Keratinocyte (primary cell): ENCODE measurements around the gene OSGEP. TPM values are rescaled to one million over a fixed set of nuclear protein-coding genes. Genes with fewer than 3 reads are reported as not detected.
A peak's percentile ranks its signal among the peaks of the same experiment; 100 is the strongest.

Experiments
- DNase-seq: peaks from one replicate; pipeline ENCODE4 v3.0.0-alpha.2; 2011; ENCODE audit warnings: low read depth, missing footprints, low spot score
- FAIRE-seq: peaks from 2 replicates; lab custom pipeline; 2011; peaks lifted over from hg19 to GRCh38; lab: Jason Lieb, UNC
- H2AFZ ChIP-seq: 2 replicates; pipeline ENCODE4 v1.6.0; 2012; ENCODE audit warnings: low read length, control low read depth, inconsistent platforms; ENCODE audit not compliant: control insufficient read depth
- H3K27ac ChIP-seq: 2 replicates; pipeline ENCODE4 v1.5.1; 2011; ENCODE audit warnings: low read length; ENCODE audit not compliant: control insufficient read depth, insufficient read depth
- H3K27me3 ChIP-seq: 3 replicates; pipeline ENCODE4 v1.6.0; 2011; ENCODE audit warnings: low read length; ENCODE audit not compliant: control insufficient read depth, insufficient read depth; ENCODE audit errors: extremely low read depth
- H3K36me3 ChIP-seq, 2 experiments: 2 replicates in 1 of 2; 3 replicates in 1 of 2; pipeline ENCODE4 v1.5.1; 2011; ENCODE audit warnings: low read length in 2 of 2, mild to moderate bottlenecking in 1 of 2; ENCODE audit not compliant: control insufficient read depth in 2 of 2, insufficient read depth in 2 of 2; ENCODE audit errors: extremely low read depth in 1 of 2
- H3K4me1 ChIP-seq: 3 replicates; pipeline ENCODE4 v1.5.1; 2011; ENCODE audit warnings: low read length; ENCODE audit not compliant: control insufficient read depth, insufficient read depth; ENCODE audit errors: extremely low read depth
- H3K4me2 ChIP-seq: 3 replicates; pipeline ENCODE4 v1.6.0; 2011; ENCODE audit warnings: low read depth, low read length; ENCODE audit not compliant: control insufficient read depth, insufficient read depth; ENCODE audit errors: extremely low read depth
- H3K4me3 ChIP-seq, 3 experiments: fragments of 200-600 bp in 1 of 3; sonication (generic) in 1 of 3; 2 replicates in 2 of 3; 3 replicates in 1 of 3; pipeline ENCODE4 v1.5.1; 2011 to 2016; ENCODE audit warnings: low read length in 3 of 3, mild to moderate bottlenecking in 3 of 3, control low read depth in 2 of 3, inconsistent platforms in 1 of 3, low read depth in 1 of 3, mixed read lengths in 1 of 3, mixed run types in 1 of 3, moderate library complexity in 1 of 3; ENCODE audit not compliant: control insufficient read depth in 2 of 3, insufficient read depth in 2 of 3; ENCODE audit errors: extremely low read depth in 1 of 3
- H3K79me2 ChIP-seq: 2 replicates; pipeline ENCODE4 v1.6.0; 2012; ENCODE audit warnings: low read length; ENCODE audit not compliant: control insufficient read depth, insufficient read depth
- H3K9ac ChIP-seq: 3 replicates; pipeline ENCODE4 v1.6.0; 2011; ENCODE audit warnings: low read length; ENCODE audit not compliant: control insufficient read depth, insufficient read depth; ENCODE audit errors: extremely low read depth
- H3K9me1 ChIP-seq: 3 replicates; pipeline ENCODE4 v1.6.0; 2011; ENCODE audit warnings: low read length; ENCODE audit not compliant: control insufficient read depth, insufficient read depth; ENCODE audit errors: extremely low read depth
- H3K9me3 ChIP-seq: 2 replicates; pipeline ENCODE4 v1.5.1; 2012; ENCODE audit warnings: low read depth, low read length; ENCODE audit not compliant: control insufficient read depth
- H4K20me1 ChIP-seq: 3 replicates; pipeline ENCODE4 v1.6.0; 2011; ENCODE audit warnings: low read length; ENCODE audit not compliant: control insufficient read depth, insufficient read depth; ENCODE audit errors: extremely low read depth
- CTCF ChIP-seq, 3 experiments: IDR thresholded peaks in 1 of 3; conservative IDR thresholded peaks in 1 of 3; optimal IDR thresholded peaks in 1 of 3; 2 replicates in 2 of 3; 3 replicates in 1 of 3; pipeline versions ENCODE3 to v1.5.1; 2011; ENCODE audit warnings: low read length in 3 of 3, mild to moderate bottlenecking in 3 of 3, moderate library complexity in 2 of 3, control low read depth in 1 of 3, inconsistent platforms in 1 of 3; ENCODE audit not compliant: insufficient read depth in 2 of 3; ENCODE audit errors: extremely low read depth in 1 of 3
- EZH2 ChIP-seq: IDR thresholded peaks from one replicate; pipeline ENCODE4 v1.6.1; 2012; ENCODE audit warnings: inconsistent platforms, mild to moderate bottlenecking, low read length, moderate library complexity
- dilution Hi-C: fragments of 300-500 bp; cut with MboI; formaldehyde crosslinking; loops from one replicate; pipeline ENCODE4 v1.7.0; 2020; ENCODE audit warnings: low sequenced_read_pairs; ENCODE audit not compliant: extremely low pct_ligation_motif_present
- polyA plus RNA-seq, 5 experiments: library from polyadenylated mRNA; depleted of rRNA in 3 of 5; stranded (reverse) in 3 of 5; stranded (forward) in 1 of 5; unstranded in 1 of 5; fragments of >200 nt; gene quantifications; 1 replicate in 1 of 5; 2 replicates in 3 of 5; 3 replicates in 1 of 5; pipeline versions ENCODE4 v1.2.1 to v1.2.3, GENCODE V29; 2011 to 2012; ENCODE audit warnings: missing spikeins in 2 of 5, low read depth in 1 of 5, low replicate concordance in 1 of 5

The OSGEP gene
- polyA plus RNA-seq, 1 donor (not counting 4 experiments of a cell fraction or from before 2014, with no cell fraction given): 34.5 TPM

- Histone ChIP-seq H3K4me3 (no peak overlapping the region), H3K9me1 (peaks cover 4% of the 10 kb centered on the region), H3K27ac (no peak overlapping the region), H2AFZ (no peak overlapping the region), H3K4me1 (peaks cover 33% of the 10 kb centered on the region), H4K20me1 (peaks cover 11% of the 10 kb centered on the region), H3K36me3 (peaks cover 30 to 58% of the 10 kb centered on the region in 2 experiments), H3K9ac (no peak overlapping the region), H3K27me3 (no peaks in the 10 kb centered on the region), H3K9me3 (no peaks in the 10 kb centered on the region), H3K79me2 (peaks cover 50% of the 10 kb centered on the region), H3K4me2 (no peak overlapping the region)
- no peak for DNase-seq
- TF ChIP-seq CTCF (optimal IDR thresholded peaks at IDR 0.05 in 1 of 3, IDR thresholded peaks at IDR 0.05 in 1 of 3, conservative IDR thresholded peaks at IDR 0.05 in 1 of 3; ENCODE audit: extremely low read depth in 1 of 3, insufficient read depth in 2 of 3, low read length in 3 of 3) (no peak), EZH2 (no peak)
- FAIRE-seq: no peak
- dilution Hi-C loops: no loop called here
Observed at GRCh38 chr14:20472536-20473169, 18.0 kb upstream of the OSGEP start.

- Histone ChIP-seq H3K4me3 (peak overlapping the region; percentile 79 to 93 (median 87)), H3K27me3 (no peaks in the 10 kb centered on the region), H2AFZ (peak overlapping the region; percentile 66), H4K20me1 (peaks cover 7% of the 10 kb centered on the region), H3K9me3 (no peaks in the 10 kb centered on the region), H3K27ac (peak overlapping the region; percentile 91), H3K36me3 (peaks cover 15 to 38% of the 10 kb centered on the region in 2 experiments), H3K9me1 (no peaks in the 10 kb centered on the region), H3K9ac (peak overlapping the region; percentile 97), H3K4me1 (peaks cover 18% of the 10 kb centered on the region), H3K79me2 (peaks cover 50% of the 10 kb centered on the region), H3K4me2 (peak overlapping the region; percentile 92)
- FAIRE-seq (no peak), DNase-seq (no peak)
- TF ChIP-seq EZH2 (no peak), CTCF (optimal IDR thresholded peaks at IDR 0.05 in 1 of 3, IDR thresholded peaks at IDR 0.05 in 1 of 3, conservative IDR thresholded peaks at IDR 0.05 in 1 of 3; ENCODE audit: extremely low read depth in 1 of 3, insufficient read depth in 2 of 3, low read length in 3 of 3) (no peak)
- dilution Hi-C loops: no loop called here
Observed at GRCh38 chr14:20470603-20470901, 15.9 kb upstream of the OSGEP start.
